SK-N-MC (cell line): ENCODE measurements around the gene SSTR4.

Experiments
- EZH2 ChIP-seq: fragments of 200-600 bp; sonication (generic); IDR thresholded peaks from one replicate; pipeline ENCODE4 v1.6.1; 2017; ENCODE audit warnings: antibody characterized with exemption
- FOXP2 ChIP-seq: optimal IDR thresholded peaks from 2 replicates; pipeline ENCODE3; 2011; ENCODE audit warnings: mild to moderate bottlenecking, moderate library complexity; ENCODE audit not compliant: insufficient read depth; ENCODE audit errors: extremely low read length, control extremely low read depth
- POLR2AphosphoS5 ChIP-seq: IDR thresholded peaks from 2 replicates; pipeline ENCODE4 v1.6.1; 2012; ENCODE audit warnings: mild to moderate bottlenecking, low read depth, low read length, borderline replicate concordance

GRCh38 chr20:23061734-23062561, 26.8 kb downstream of the SSTR4 start:
- TF ChIP-seq EZH2 (no peak), POLR2AphosphoS5 (no peak), FOXP2 (no peak)
